GM12878 (cell line): Measurements from ENCODE around the gene CLK4. TPM values are rescaled to one million over a fixed set of nuclear protein-coding genes. Genes with fewer than 3 reads are reported as not detected.

Experiments used
- ATAC-seq: fragments of 200-7000 bp; cut with Tn5 transposase; 3 replicates; pipeline ENCODE4 v1.9.1; 2020; ENCODE audit warnings: mild to moderate bottlenecking, moderate library complexity
- BruUV-seq: library from RNA; stranded (reverse); fragments of 400-500 nt; replicated peaks from 2 replicates; lab custom pipeline; 2021; lab: Mats Ljungman, UMichigan
- CTCF ChIA-PET: fragments of 300-600 bp; sonication (Branson Sonifier 250); formaldehyde crosslinking; extraction: SDS; loops from one replicate; lab custom pipeline; 2021; ENCODE audit warnings: inconsistent platforms; lab: Yijun Ruan, JAX
- POLR2A ChIA-PET: fragments of 350-600 bp; formaldehyde crosslinking; extraction: SDS; loops from one replicate; lab custom pipeline; 2021; ENCODE audit warnings: inconsistent platforms; lab: Charles Lee
- RAD21 ChIA-PET: fragments of 300-600 bp; sonication (Branson Sonifier 250); formaldehyde crosslinking; loops from one replicate; lab custom pipeline; 2023; ENCODE audit warnings: antibody characterized with exemption; ENCODE audit not compliant: unreplicated experiment; lab: Charles Lee
- SMC1A ChIA-PET: fragments of 300-600 bp; sonication (Branson Sonifier 250); formaldehyde crosslinking; loops from one replicate; lab custom pipeline; 2023; ENCODE audit not compliant: unreplicated experiment, uncharacterized antibody; lab: Charles Lee
- DNase-seq: peaks from one replicate; pipeline ENCODE4 v3.0.0-alpha.2; 2011; ENCODE audit warnings: low read depth, low spot score
- FAIRE-seq: peaks from 3 replicates; lab custom pipeline; 2011; peaks lifted over from hg19 to GRCh38; lab: Jason Lieb, UNC
- H2AFZ ChIP-seq: 2 replicates; pipeline ENCODE4 v1.6.0; 2011; ENCODE audit warnings: low read depth, low read length, control low read depth; ENCODE audit not compliant: control insufficient read depth
- H3K27ac ChIP-seq: 2 replicates; pipeline ENCODE4 v1.5.1; 2011; ENCODE audit warnings: control low read depth; ENCODE audit not compliant: control insufficient read depth, insufficient read depth
- H3K27me3 ChIP-seq, 2 experiments: replicated peaks in 1 of 2; 2 replicates each; pipeline versions ENCODE4 v1.6.0 to v1.6.1; 2011; ENCODE audit warnings: low read length in 1 of 2; ENCODE audit not compliant: control insufficient read depth in 2 of 2, insufficient read depth in 2 of 2
- H3K36me3 ChIP-seq, 2 experiments: 2 replicates each; pipeline ENCODE4 v1.5.1; 2011; ENCODE audit warnings: low read length in 1 of 2; ENCODE audit not compliant: control insufficient read depth in 2 of 2, insufficient read depth in 2 of 2
- H3K4me1 ChIP-seq: 2 replicates; pipeline ENCODE4 v1.6.1; 2011; ENCODE audit warnings: mild to moderate bottlenecking, low read length, moderate library complexity, mixed read lengths; ENCODE audit not compliant: control insufficient read depth, insufficient read depth
- H3K4me2 ChIP-seq: 2 replicates; pipeline ENCODE4 v1.6.0; 2011; ENCODE audit warnings: control low read depth; ENCODE audit not compliant: control insufficient read depth, insufficient read depth
- H3K4me3 ChIP-seq: fragments of 200-600 bp; sonication (generic); 2 replicates; pipeline ENCODE4 v1.5.1; 2016
- H3K79me2 ChIP-seq: 2 replicates; pipeline ENCODE4 v1.6.0; 2011; ENCODE audit warnings: low read length; ENCODE audit not compliant: control insufficient read depth, insufficient read depth
- H3K9ac ChIP-seq: 2 replicates; pipeline ENCODE4 v1.8.0; 2011; ENCODE audit warnings: low read length, control low read depth, mixed read lengths; ENCODE audit not compliant: control insufficient read depth, insufficient read depth
- H3K9me3 ChIP-seq: replicated peaks from 3 replicates; pipeline ENCODE4 v1.5.1; 2011; ENCODE audit warnings: mild to moderate bottlenecking, low read length; ENCODE audit not compliant: control insufficient read depth, insufficient read depth
- H4K20me1 ChIP-seq: 2 replicates; pipeline ENCODE4 v1.6.0; 2011; ENCODE audit not compliant: control insufficient read depth, insufficient read depth
- HDAC2 ChIP-seq: fragments of 200-600 bp; sonication (generic); IDR thresholded peaks from 2 replicates; pipeline ENCODE4 v1.6.1; 2017
- IKZF1 ChIP-seq: fragments of 450-650 bp; conservative IDR thresholded peaks from 2 replicates; pipeline ENCODE4 v1.6.1; 2017; ENCODE audit warnings: antibody characterized with exemption, mild to moderate bottlenecking
- IRF3 ChIP-seq: fragments of 450-650 bp; IDR thresholded peaks from 2 replicates; pipeline ENCODE4 v1.6.1; 2014; ENCODE audit warnings: mild to moderate bottlenecking
- MLLT1 ChIP-seq: fragments of 450-650 bp; IDR thresholded peaks from 2 replicates; pipeline ENCODE4 v1.6.1; 2016; ENCODE audit warnings: mild to moderate bottlenecking
- NR2C1 ChIP-seq: fragments of 450-650 bp; IDR thresholded peaks from 2 replicates; pipeline ENCODE4 v1.6.1; 2017; ENCODE audit warnings: antibody characterized with exemption, mild to moderate bottlenecking, moderate library complexity
- ZZZ3 ChIP-seq: IDR thresholded peaks from 2 replicates; pipeline ENCODE4 v1.6.1; 2011; ENCODE audit warnings: low read depth; ENCODE audit not compliant: control insufficient read depth, insufficient read length
- WGBS: methylation state at CpG from one replicate; pipeline ENCODE4 v1.1.6; 2016; ENCODE audit warnings: low lambda C conversion rate; ENCODE audit not compliant: insufficient replicate concordance, insufficient coverage; ENCODE audit errors: missing lambda C conversion rate; 5-methylcytosine and 5-hydroxymethylcytosine counted together
- in situ Hi-C: fragments of 300-500 bp; cut with MboI; formaldehyde crosslinking; loops from 9 replicates; pipeline ENCODE4 v1.14.3; 2018; ENCODE audit warnings: mixed read lengths
- intact Hi-C: fragments of 100-400 bp; cut with micrococcal nuclease; formaldehyde crosslinking; loops from one replicate; pipeline ENCODE4 v1.14.2; 2022; ENCODE audit not compliant: unreplicated experiment
- polyA plus RNA-seq, 11 experiments: library from polyadenylated mRNA; depleted of rRNA in 4 of 11; unstranded in 6 of 11; stranded (reverse) in 5 of 11; fragments of >200 nt; fragmentation: Nextera tagmentation in 4 of 11; fragmentation: Illumina TruSeq in 1 of 11; extraction: Ambion mirVana in 4 of 11; extraction: Trizol in 1 of 11; gene quantifications; 1 replicate in 1 of 11; 2 replicates in 10 of 11; pipeline versions ENCODE4 v1.2.1 to v1.2.3, GENCODE V29; 2011 to 2016; ENCODE audit warnings: inconsistent platforms in 2 of 11, missing spikeins in 2 of 11, low read depth in 1 of 11
- total RNA-seq, 4 experiments: library from RNA; depleted of rRNA in 3 of 4; stranded (reverse); fragments of >200 nt in 3 of 4; fragmentation: Illumina TruSeq in 1 of 4; extraction: Trizol in 1 of 4; gene quantifications; 2 replicates each; pipeline versions ENCODE4 v1.2.1 to v1.2.3, GENCODE V29; 2013 to 2021
- TF ChIP-seq, protein P1 (sequence below): fragments of 450-650 bp; IDR thresholded peaks from 2 replicates; pipeline ENCODE4 v1.6.1; 2016; ENCODE audit warnings: mild to moderate bottlenecking, moderate library complexity, borderline replicate concordance
- TF ChIP-seq, protein P2 (sequence below): fragments of 450-650 bp; IDR thresholded peaks from 2 replicates; pipeline ENCODE4 v1.6.1; 2017; ENCODE audit warnings: mild to moderate bottlenecking, moderate library complexity

CLK4 gene
- total and polyA plus RNA-seq, 10 of the 15 experiments (the other 5 are each of a cell fraction or from before 2014, with no cell fraction given): 13.6 to 47.9 (median 19.1) TPM

GRCh38 chr5:178624631-178625546, 2.0 kb downstream of the CLK4 start:
- Histone ChIP-seq H3K27me3 (no peaks in the 10 kb centered on the region), H3K27ac (no peak overlapping the region; the same call in 1 of the 2 replicates), H3K4me3 (peak overlapping the region; percentile 79), H3K36me3 (peaks cover under 1 to 13% of the 10 kb centered on the region in 2 experiments), H2AFZ (no peak overlapping the region), H4K20me1 (no peaks in the 10 kb centered on the region), H3K4me1 (no peaks in the 10 kb centered on the region), H3K9ac (peak overlapping the region; percentile 99), H3K9me3 (no peaks in the 10 kb centered on the region; the same call in 2 of the 3 replicates), H3K4me2 (peak overlapping the region; percentile 68), H3K79me2 (peaks cover 58% of the 10 kb centered on the region)
- ChIA-PET CTCF (interaction anchor here (0.6 to 2.5 kb wide), 7 partner anchors 10 to 1289 kb away, joined by 3 to 11 read pairs (median 3); no protein-coding TSS in a partner anchor), SMC1A (interaction anchor here (0.9 to 2.4 kb wide), 6 partner anchors 8 to 215 kb away, joined by 4 to 10 read pairs (median 5); no protein-coding TSS in a partner anchor), RAD21 (interaction anchor here (0.5 to 1.9 kb wide), 3 partner anchors 12 to 106 kb away, joined by 3 to 7 read pairs (median 4); partner anchors contain the start of gene ZNF354A), POLR2A (interaction anchor here (0.8 to 2.5 kb wide), 4 partner anchors 9 to 999 kb away, joined by 3 to 8 read pairs (median 6); partner anchors contain the start of gene HNRNPH1)
- FAIRE-seq: no peak
- intact Hi-C loops: loop anchor here (10.0 kb wide), 2 partner anchors 230 to 930 kb away; partner anchors contain the start of genes RUFY1 and ZNF354B
- no peak for TF ChIP-seq NR2C1
- no peak for TF ChIP-seq HDAC2
- TF ChIP-seq, protein P1, sequence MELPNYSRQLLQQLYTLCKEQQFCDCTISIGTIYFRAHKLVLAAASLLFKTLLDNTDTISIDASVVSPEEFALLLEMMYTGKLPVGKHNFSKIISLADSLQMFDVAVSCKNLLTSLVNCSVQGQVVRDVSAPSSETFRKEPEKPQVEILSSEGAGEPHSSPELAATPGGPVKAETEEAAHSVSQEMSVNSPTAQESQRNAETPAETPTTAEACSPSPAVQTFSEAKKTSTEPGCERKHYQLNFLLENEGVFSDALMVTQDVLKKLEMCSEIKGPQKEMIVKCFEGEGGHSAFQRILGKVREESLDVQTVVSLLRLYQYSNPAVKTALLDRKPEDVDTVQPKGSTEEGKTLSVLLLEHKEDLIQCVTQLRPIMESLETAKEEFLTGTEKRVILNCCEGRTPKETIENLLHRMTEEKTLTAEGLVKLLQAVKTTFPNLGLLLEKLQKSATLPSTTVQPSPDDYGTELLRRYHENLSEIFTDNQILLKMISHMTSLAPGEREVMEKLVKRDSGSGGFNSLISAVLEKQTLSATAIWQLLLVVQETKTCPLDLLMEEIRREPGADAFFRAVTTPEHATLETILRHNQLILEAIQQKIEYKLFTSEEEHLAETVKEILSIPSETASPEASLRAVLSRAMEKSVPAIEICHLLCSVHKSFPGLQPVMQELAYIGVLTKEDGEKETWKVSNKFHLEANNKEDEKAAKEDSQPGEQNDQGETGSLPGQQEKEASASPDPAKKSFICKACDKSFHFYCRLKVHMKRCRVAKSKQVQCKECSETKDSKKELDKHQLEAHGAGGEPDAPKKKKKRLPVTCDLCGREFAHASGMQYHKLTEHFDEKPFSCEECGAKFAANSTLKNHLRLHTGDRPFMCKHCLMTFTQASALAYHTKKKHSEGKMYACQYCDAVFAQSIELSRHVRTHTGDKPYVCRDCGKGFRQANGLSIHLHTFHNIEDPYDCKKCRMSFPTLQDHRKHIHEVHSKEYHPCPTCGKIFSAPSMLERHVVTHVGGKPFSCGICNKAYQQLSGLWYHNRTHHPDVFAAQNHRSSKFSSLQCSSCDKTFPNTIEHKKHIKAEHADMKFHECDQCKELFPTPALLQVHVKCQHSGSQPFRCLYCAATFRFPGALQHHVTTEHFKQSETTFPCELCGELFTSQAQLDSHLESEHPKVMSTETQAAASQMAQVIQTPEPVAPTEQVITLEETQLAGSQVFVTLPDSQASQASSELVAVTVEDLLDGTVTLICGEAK: no peak
- TF ChIP-seq IRF3: no peak
- no peak for TF ChIP-seq IKZF1
- peak; percentile 55; the same call in 1 of the 2 replicates for TF ChIP-seq MLLT1
- TF ChIP-seq, protein P2, sequence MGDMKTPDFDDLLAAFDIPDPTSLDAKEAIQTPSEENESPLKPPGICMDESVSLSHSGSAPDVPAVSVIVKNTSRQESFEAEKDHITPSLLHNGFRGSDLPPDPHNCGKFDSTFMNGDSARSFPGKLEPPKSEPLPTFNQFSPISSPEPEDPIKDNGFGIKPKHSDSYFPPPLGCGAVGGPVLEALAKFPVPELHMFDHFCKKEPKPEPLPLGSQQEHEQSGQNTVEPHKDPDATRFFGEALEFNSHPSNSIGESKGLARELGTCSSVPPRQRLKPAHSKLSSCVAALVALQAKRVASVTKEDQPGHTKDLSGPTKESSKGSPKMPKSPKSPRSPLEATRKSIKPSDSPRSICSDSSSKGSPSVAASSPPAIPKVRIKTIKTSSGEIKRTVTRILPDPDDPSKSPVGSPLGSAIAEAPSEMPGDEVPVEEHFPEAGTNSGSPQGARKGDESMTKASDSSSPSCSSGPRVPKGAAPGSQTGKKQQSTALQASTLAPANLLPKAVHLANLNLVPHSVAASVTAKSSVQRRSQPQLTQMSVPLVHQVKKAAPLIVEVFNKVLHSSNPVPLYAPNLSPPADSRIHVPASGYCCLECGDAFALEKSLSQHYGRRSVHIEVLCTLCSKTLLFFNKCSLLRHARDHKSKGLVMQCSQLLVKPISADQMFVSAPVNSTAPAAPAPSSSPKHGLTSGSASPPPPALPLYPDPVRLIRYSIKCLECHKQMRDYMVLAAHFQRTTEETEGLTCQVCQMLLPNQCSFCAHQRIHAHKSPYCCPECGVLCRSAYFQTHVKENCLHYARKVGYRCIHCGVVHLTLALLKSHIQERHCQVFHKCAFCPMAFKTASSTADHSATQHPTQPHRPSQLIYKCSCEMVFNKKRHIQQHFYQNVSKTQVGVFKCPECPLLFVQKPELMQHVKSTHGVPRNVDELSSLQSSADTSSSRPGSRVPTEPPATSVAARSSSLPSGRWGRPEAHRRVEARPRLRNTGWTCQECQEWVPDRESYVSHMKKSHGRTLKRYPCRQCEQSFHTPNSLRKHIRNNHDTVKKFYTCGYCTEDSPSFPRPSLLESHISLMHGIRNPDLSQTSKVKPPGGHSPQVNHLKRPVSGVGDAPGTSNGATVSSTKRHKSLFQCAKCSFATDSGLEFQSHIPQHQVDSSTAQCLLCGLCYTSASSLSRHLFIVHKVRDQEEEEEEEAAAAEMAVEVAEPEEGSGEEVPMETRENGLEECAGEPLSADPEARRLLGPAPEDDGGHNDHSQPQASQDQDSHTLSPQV: no peak
- TF ChIP-seq ZZZ3: no peak
- no peak for ATAC-seq
- no peak for DNase-seq
- 18% methylated on average over 15 of the region's 15 CpGs for WGBS
- in situ Hi-C loops: loop anchor here (10.0 kb wide), 1 partner anchor 920 kb away; no protein-coding TSS in a partner anchor
- BruUV-seq: no TSS peak
